ENCODE results near the gene PNLIPRP1.

PNLIPRP1 gene

GRCh38 chr10:116632596-116633215 lies 41.9 kb downstream of the PNLIPRP1 start:
- no peak for DNase-seq

- DNase-seq: no peak
Measured at GRCh38 chr10:116633216-116633600, 42.4 kb downstream of the PNLIPRP1 start.

DNA sequence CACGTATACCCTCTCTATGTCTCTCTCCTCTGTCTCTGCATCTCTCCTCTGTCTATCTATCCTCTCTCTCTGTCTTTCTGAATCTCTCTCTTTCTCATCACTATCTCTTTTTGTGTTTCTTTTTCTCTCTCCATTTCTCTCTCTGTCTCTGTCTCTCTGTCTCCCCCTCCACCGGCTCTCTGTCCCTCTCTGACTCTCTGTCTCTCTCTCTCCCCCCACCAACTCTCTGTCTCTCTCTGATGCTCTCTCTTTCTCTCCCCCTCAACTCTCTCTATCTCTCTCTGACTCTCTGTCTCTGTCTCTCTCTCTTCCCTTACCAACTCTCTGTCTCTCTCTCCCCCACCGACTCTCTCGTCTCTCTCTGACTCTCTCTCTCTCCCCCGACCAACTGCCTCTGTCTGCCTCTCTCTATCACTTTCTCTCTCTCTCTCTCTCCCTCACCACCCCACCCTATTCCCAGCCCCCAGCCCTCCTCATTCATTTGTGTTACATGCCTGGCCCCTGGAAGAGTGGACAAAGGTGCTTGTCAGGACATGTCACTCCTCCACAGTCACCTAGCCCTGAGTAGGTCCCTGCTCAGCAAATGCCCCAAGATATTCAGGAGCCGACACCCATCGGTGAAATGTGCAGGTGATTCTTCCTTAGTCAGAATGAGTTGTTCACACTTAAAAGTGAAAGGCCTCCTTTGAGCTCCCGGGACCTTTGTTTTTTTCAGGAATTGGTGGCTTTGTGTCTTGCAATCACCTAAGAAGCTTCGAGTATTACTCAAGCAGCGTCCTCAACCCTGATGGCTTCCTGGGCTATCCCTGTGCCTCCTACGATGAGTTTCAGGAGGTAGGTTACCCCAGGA lies 43.6 kb downstream of the PNLIPRP1 start:
- no peak for DNase-seq

GRCh38 chr10:116636385-116636784 lies 45.6 kb downstream of the PNLIPRP1 start:
- DNase-seq: no peak

DNA sequence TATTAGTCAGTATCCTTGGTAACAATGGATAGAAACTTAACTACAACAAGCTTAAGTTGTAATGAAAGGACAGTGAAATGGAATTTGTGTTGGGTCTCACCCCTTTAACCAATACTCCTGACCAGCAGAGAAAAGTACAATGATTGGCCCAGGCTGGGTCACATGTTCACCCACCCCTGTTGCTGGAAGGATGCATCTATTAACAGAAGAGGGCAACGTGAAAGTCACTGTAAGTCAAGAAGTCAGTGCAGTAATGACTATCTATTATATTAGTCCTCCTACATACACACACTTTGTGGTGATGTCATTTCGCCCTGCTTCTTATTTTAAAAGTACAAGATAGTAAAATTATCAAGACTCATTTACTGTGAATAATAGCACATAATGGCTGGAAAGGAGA lies 46.2 kb downstream of the PNLIPRP1 start:
- no peak for DNase-seq

GRCh38 chr10:116637830-116638229 lies 47.1 kb downstream of the PNLIPRP1 start:
- DNase-seq: no peak

GRCh38 chr10:116646502-116646901 lies 55.7 kb downstream of the PNLIPRP1 start:
- DNase-seq: no peak

GRCh38 chr10:116648903-116649302 lies 58.1 kb downstream of the PNLIPRP1 start:
- DNase-seq: no peak

GRCh38 chr10:116653885-116654284 lies 63.1 kb downstream of the PNLIPRP1 start:
- DNase-seq: no peak

- no peak for DNase-seq
Measured at GRCh38 chr10:116654816-116655215, 64.1 kb downstream of the PNLIPRP1 start.

- no peak for DNase-seq
Measured at GRCh38 chr10:116655568-116655967, 64.8 kb downstream of the PNLIPRP1 start.

DNA sequence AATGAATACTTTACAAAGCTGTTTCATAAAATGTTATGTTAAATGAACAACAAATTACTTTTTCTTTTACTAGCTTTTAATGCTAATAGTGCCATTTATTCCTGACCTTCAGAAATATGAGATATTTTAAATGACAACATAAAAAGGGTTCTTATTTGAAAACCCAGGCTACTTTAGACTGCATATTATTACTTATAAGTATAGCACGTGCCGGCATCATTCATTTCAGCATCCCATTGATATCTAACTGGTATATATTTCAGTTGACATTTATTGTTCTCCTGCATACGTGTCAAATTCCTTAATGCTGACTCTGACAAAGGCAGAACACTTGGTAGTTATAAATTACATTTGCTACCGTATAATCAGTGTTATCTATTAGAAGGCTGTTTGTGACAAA lies 65.3 kb downstream of the PNLIPRP1 start:
- DNase-seq: no peak

GRCh38 chr10:116657863-116658551 lies 67.2 kb downstream of the PNLIPRP1 start:
- no peak for DNase-seq
